B cell (primary cell): ENCODE data around the gene PFDN5. TPM values are rescaled to one million over a fixed set of nuclear protein-coding genes. Genes with fewer than 3 reads are reported as not detected.

Experiments
- ATAC-seq: fragments of 200-7000 bp; cut with Tn5 transposase; one replicate; pipeline ENCODE4 v1.10.0; 2021; ENCODE audit warnings: low read depth, mild to moderate bottlenecking, moderate number of reproducible peaks, moderate library complexity
- CTCF ChIA-PET: fragments of 350-600 bp; sonication (Branson Sonifier 250); formaldehyde crosslinking; loops from one replicate; lab custom pipeline; 2021; ENCODE audit warnings: antibody characterized with exemption, inconsistent platforms; lab: Charles Lee
- POLR2A ChIA-PET: fragments of 350-600 bp; sonication (Branson Sonifier 250); formaldehyde crosslinking; loops from one replicate; lab custom pipeline; 2021; ENCODE audit warnings: antibody characterized with exemption; lab: Charles Lee
- DNase-seq: peaks from one replicate; pipeline ENCODE4 v3.0.0; 2013
- H2AFZ ChIP-seq: 2 replicates; pipeline ENCODE4 v1.6.1; 2012; ENCODE audit warnings: mild to moderate bottlenecking, low read depth, low read length; ENCODE audit not compliant: insufficient read depth, poor library complexity, severe bottlenecking
- H3K27ac ChIP-seq, 2 donors: 1 replicate in 1 of 2; 2 replicates in 1 of 2; pipeline ENCODE4 v1.5.1; 2012 to 2013; ENCODE audit warnings: low read length in 2 of 2, mild to moderate bottlenecking in 2 of 2, moderate library complexity in 1 of 2
- H3K27me3 ChIP-seq, 4 experiments: fragments of 200-600 bp in 1 of 4; sonication (generic) in 1 of 4; replicated peaks in 1 of 4; 1 replicate in 2 of 4; 2 replicates in 2 of 4; pipeline versions ENCODE4 v1.6.1 to v1.7.0; 2013 to 2016; ENCODE audit warnings: low read length in 3 of 4, mild to moderate bottlenecking in 2 of 4, mixed read lengths in 1 of 4, moderate library complexity in 1 of 4; ENCODE audit not compliant: insufficient read depth in 4 of 4, control insufficient read depth in 3 of 4; ENCODE audit errors: control extremely low read depth in 1 of 4
- H3K36me3 ChIP-seq, 2 experiments: replicated peaks in 1 of 2; 1 replicate in 1 of 2; 2 replicates in 1 of 2; pipeline versions ENCODE4 v1.6.1 to v1.7.1; 2013; ENCODE audit warnings: low read length in 1 of 2; ENCODE audit not compliant: insufficient read depth in 2 of 2, control insufficient read depth in 1 of 2; ENCODE audit errors: control extremely low read depth in 1 of 2, extremely low read depth in 1 of 2
- H3K4me1 ChIP-seq, 2 donors: fragments of 200-600 bp in 1 of 2; sonication (generic) in 1 of 2; 1 replicate in 1 of 2; 2 replicates in 1 of 2; pipeline versions ENCODE4 v1.5.1 to v1.6.1; 2013 to 2017; ENCODE audit warnings: low read length in 2 of 2; ENCODE audit not compliant: control insufficient read depth in 2 of 2, insufficient read depth in 2 of 2
- H3K4me2 ChIP-seq: replicated peaks from 2 replicates; pipeline ENCODE3; 2012; ENCODE audit warnings: mild to moderate bottlenecking, low read depth, low read length; ENCODE audit not compliant: poor library complexity, severe bottlenecking
- H3K4me3 ChIP-seq, 5 experiments: fragments of 200-600 bp in 1 of 5; sonication (generic) in 1 of 5; 1 replicate in 3 of 5; 2 replicates in 2 of 5; pipeline versions ENCODE4 v1.5.1 to v1.7.0; 2011 to 2016; ENCODE audit warnings: low read length in 4 of 5, mild to moderate bottlenecking in 4 of 5, low read depth in 2 of 5, control low read depth in 1 of 5, moderate library complexity in 1 of 5; ENCODE audit not compliant: insufficient read depth in 1 of 5; ENCODE audit errors: control extremely low read depth in 1 of 5, extremely low read depth in 1 of 5
- H3K79me2 ChIP-seq: fragments of 200-600 bp; sonication (generic); one replicate; pipeline ENCODE4 v1.6.0; 2016; ENCODE audit warnings: low read length; ENCODE audit not compliant: control insufficient read depth, insufficient read depth
- H3K9ac ChIP-seq: fragments of 200-600 bp; sonication (generic); 2 replicates; pipeline ENCODE4 v1.6.1; 2017; ENCODE audit warnings: mild to moderate bottlenecking, low read length, moderate library complexity
- H3K9me3 ChIP-seq, 3 donors: one replicate each; pipeline versions ENCODE4 v1.6.1 to v1.7.1; 2013; ENCODE audit warnings: low read length in 2 of 3; ENCODE audit not compliant: control insufficient read depth in 2 of 3, insufficient read depth in 1 of 3; ENCODE audit errors: control extremely low read depth in 1 of 3
- H4K20me1 ChIP-seq: 2 replicates; pipeline ENCODE4 v1.6.0; 2012; ENCODE audit warnings: mild to moderate bottlenecking, low read length; ENCODE audit not compliant: insufficient read depth, control insufficient read depth, poor library complexity, severe bottlenecking
- H3K27ac Mint-ChIP-seq: one replicate; pipeline ENCODE4 v1.8.0; 2021; ENCODE audit warnings: mixed read lengths
- H3K27me3 Mint-ChIP-seq: one replicate; pipeline ENCODE4 v1.8.0; 2021; ENCODE audit warnings: mixed read lengths
- H3K4me1 Mint-ChIP-seq: one replicate; pipeline ENCODE4 v1.8.0; 2021; ENCODE audit warnings: mixed read lengths
- H3K4me3 Mint-ChIP-seq: one replicate; pipeline ENCODE4 v1.8.0; 2021; ENCODE audit warnings: mixed read lengths
- H3K9me3 Mint-ChIP-seq: one replicate; pipeline ENCODE4 v1.8.0; 2022; ENCODE audit warnings: mixed read lengths; ENCODE audit not compliant: insufficient read depth
- EZH2 ChIP-seq: IDR thresholded peaks from 2 replicates; pipeline ENCODE4 v1.6.1; 2012; ENCODE audit warnings: borderline replicate concordance, low read depth, mild to moderate bottlenecking, moderate library complexity, low read length; ENCODE audit not compliant: insufficient read depth, poor library complexity, severe bottlenecking
- WGBS: methylation state at CpG from one replicate; pipeline ENCODE4 v1.1.5; 2013; ENCODE audit warnings: missing lambda C conversion rate; ENCODE audit not compliant: insufficient coverage; 5-methylcytosine and 5-hydroxymethylcytosine counted together
- intact Hi-C: fragments of 100-400 bp; cut with micrococcal nuclease; formaldehyde crosslinking; loops from one replicate; pipeline ENCODE4 v1.10.0; 2022
- polyA plus RNA-seq: library from polyadenylated mRNA; depleted of rRNA; stranded (reverse); fragments of >200 nt; gene quantifications from 2 replicates; pipeline ENCODE4 v1.2.3, GENCODE V29; 2012
- total RNA-seq, 2 donors: library from RNA; stranded (reverse); fragments of 120-200 nt in 1 of 2; gene quantifications; 1 replicate in 1 of 2; 2 replicates in 1 of 2; pipeline versions ENCODE4 v1.2.3 to v1.2.4, GENCODE V29; 2013 to 2022
- TF ChIP-seq, protein P1 (sequence below): fragments of 200-600 bp; IDR thresholded peaks from one replicate; pipeline ENCODE4 v1.8.0; 2022; ENCODE audit warnings: antibody characterized with exemption, mild to moderate bottlenecking

PFDN5 gene
- total and polyA plus RNA-seq, 2 donors (not counting 1 experiment from before 2014, with no cell fraction given), result 654 to 1,584 TPM

DNA sequence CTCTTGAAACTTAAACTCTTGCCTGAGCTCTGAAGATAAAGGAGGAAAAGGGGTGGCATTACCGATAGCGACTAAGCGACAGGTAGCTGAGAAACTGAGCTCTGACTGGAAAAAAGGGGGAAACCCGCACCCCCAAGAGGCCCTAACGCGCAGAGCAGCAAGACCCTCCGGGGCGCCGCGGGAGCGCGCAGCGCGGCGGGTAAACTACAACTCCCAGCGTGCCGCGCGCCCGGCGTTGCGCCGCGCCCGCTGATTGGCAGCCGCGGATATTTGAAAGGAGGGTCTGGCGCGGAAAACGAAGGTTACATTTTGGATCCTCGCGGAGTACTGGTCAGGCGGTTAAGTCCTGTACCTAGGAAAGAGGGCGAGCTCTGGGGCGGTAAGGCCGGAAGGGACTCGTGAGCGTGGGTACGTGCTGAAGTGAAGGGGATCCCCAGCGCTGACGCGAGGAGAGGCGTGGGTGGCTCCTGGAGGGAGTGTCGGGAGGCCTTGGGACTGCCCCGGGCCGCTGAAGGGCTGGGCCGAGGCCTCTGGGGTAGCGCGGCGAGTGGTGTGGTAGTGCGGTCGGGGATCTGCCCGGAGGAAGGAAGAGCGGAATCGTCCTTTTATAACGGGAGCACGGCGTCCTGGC is 27.2 kb upstream of the PFDN5 start, which contains the start of gene ESPL1:
TSS of gene ESPL1 (plus strand) at position 301 of the 631 bp plus-strand sequence. CDS start 468 bp downstream, outside the sequence.
- CTCF ChIA-PET, result interaction anchor here (0.7 to 14.1 kb wide), 26 partner anchors 10 to 188 kb away, joined by 3 to 272 read pairs (median 7); partner anchors contain the start of genes AAAS, CSAD, ITGB7 and MYG1

More for the DNA sequence above, 27.2 kb upstream of the PFDN5 start, which contains the start of gene ESPL1:
- H3K27me3 Mint-ChIP-seq, result no peaks in the 10 kb centered on the region
- peak within 1 kb of the TSS; percentile 87 for H3K27ac Mint-ChIP-seq
- no peak for TF ChIP-seq EZH2
- TF ChIP-seq, protein P1, sequence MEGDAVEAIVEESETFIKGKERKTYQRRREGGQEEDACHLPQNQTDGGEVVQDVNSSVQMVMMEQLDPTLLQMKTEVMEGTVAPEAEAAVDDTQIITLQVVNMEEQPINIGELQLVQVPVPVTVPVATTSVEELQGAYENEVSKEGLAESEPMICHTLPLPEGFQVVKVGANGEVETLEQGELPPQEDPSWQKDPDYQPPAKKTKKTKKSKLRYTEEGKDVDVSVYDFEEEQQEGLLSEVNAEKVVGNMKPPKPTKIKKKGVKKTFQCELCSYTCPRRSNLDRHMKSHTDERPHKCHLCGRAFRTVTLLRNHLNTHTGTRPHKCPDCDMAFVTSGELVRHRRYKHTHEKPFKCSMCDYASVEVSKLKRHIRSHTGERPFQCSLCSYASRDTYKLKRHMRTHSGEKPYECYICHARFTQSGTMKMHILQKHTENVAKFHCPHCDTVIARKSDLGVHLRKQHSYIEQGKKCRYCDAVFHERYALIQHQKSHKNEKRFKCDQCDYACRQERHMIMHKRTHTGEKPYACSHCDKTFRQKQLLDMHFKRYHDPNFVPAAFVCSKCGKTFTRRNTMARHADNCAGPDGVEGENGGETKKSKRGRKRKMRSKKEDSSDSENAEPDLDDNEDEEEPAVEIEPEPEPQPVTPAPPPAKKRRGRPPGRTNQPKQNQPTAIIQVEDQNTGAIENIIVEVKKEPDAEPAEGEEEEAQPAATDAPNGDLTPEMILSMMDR, result peak; percentile 49
- H3K9me3 ChIP-seq, result no peaks in the 10 kb centered on the region
- H4K20me1 ChIP-seq, result no peaks in the 10 kb centered on the region
- no peaks in the 10 kb centered on the region for H3K36me3 ChIP-seq
- under 1% methylated on average over 54 of the region's 58 CpGs for WGBS
- H3K4me3 ChIP-seq, result peak within 1 kb of the TSS; percentile 63 to 90 (median 70)
- intact Hi-C loops, result loop anchor here (1.0 kb wide), 7 partner anchors 12 to 88 kb away; partner anchors contain the start of genes AAAS, CSAD, PFDN5 and ZNF740
- peak within 1 kb of the TSS; percentile 97 for H3K4me3 Mint-ChIP-seq
- H3K4me1 ChIP-seq, result peaks cover 13 to 20% of the 10 kb centered on the region in 2 donors
- POLR2A ChIA-PET, result interaction anchor here (0.6 to 3.6 kb wide), 13 partner anchors 10 to 129 kb away, joined by 3 to 29 read pairs (median 5); partner anchors contain the start of genes CSAD, MYG1, PFDN5 and ZNF740
- peaks cover 21% of the 10 kb centered on the region for H3K4me1 Mint-ChIP-seq
- ATAC-seq (peak; percentile 93), DNase-seq (peak; percentile 92)
- no peaks in the 10 kb centered on the region for H3K9me3 Mint-ChIP-seq
- peak within 1 kb of the TSS; percentile 95 for H3K9ac ChIP-seq
- H3K27me3 ChIP-seq, result no peaks in the 10 kb centered on the region
- peak within 1 kb of the TSS; percentile 99 for H3K4me2 ChIP-seq
- peaks cover 34% of the 10 kb centered on the region for H3K79me2 ChIP-seq
- H3K27ac ChIP-seq, result peak within 1 kb of the TSS; percentile 68 to 92
- peak within 1 kb of the TSS; percentile 91 for H2AFZ ChIP-seq
